ENCODE data around the gene LSM2.
"Not testable (repeated sequence)": the region's sequence is repeated elsewhere in the genome, so short reads cannot be mapped to it uniquely, and the experiment has no call there.

LSM2 gene

DNA sequence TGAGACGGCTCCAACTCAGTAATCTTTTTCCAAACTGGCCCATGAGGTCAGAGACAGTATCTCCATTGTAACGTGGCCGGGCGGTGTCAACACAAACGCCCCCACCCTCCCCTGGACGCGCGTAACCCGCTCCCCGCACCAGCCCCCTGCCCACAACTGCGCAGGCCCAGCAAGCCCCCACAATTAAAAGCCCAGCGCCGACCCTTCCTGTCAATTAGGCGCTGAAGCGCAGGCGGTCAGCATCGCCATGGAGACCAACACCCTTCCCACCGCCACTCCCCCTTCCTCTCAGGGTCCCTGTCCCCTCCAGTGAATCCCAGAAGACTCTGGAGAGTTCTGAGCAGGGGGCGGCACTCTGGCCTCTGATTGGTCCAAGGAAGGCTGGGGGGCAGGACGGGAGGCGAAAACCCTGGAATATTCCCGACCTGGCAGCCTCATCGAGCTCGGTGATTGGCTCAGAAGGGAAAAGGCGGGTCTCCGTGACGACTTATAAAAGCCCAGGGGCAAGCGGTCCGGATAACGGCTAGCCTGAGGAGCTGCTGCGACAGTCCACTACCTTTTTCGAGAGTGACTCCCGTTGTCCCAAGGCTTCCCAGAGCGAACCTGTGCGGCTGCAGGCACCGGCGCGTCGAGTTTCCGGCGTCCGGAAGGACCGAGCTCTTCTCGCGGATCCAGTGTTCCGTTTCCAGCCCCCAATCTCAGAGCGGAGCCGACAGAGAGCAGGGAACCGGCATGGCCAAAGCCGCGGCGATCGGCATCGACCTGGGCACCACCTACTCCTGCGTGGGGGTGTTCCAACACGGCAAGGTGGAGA, 8.5 kb upstream of the LSM2 start, which contains the start of the genes HSPA1A and HSPA1L:
Gene HSPA1A (plus strand): TSS at position 519 of the 814 bp plus-strand sequence. CDS start 214 bp downstream, at position 733.
Gene HSPA1L (minus strand): TSS at position 259 of the 814 bp plus-strand sequence. CDS start 3,311 bp downstream, outside the sequence.
- DNase-seq (ENCODE audit: extremely low read depth, low read depth), result peak; percentile 89
- TF ChIP-seq, protein P1, sequence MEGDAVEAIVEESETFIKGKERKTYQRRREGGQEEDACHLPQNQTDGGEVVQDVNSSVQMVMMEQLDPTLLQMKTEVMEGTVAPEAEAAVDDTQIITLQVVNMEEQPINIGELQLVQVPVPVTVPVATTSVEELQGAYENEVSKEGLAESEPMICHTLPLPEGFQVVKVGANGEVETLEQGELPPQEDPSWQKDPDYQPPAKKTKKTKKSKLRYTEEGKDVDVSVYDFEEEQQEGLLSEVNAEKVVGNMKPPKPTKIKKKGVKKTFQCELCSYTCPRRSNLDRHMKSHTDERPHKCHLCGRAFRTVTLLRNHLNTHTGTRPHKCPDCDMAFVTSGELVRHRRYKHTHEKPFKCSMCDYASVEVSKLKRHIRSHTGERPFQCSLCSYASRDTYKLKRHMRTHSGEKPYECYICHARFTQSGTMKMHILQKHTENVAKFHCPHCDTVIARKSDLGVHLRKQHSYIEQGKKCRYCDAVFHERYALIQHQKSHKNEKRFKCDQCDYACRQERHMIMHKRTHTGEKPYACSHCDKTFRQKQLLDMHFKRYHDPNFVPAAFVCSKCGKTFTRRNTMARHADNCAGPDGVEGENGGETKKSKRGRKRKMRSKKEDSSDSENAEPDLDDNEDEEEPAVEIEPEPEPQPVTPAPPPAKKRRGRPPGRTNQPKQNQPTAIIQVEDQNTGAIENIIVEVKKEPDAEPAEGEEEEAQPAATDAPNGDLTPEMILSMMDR (IDR thresholded peaks at IDR 0.05; ENCODE audit: low read depth, low read length, missing control alignments), result no peak
- H3K4me3 ChIP-seq (replicated peaks; ENCODE audit: low read depth, low read length), result peak within 1 kb of the TSS; percentile 51

DNA sequence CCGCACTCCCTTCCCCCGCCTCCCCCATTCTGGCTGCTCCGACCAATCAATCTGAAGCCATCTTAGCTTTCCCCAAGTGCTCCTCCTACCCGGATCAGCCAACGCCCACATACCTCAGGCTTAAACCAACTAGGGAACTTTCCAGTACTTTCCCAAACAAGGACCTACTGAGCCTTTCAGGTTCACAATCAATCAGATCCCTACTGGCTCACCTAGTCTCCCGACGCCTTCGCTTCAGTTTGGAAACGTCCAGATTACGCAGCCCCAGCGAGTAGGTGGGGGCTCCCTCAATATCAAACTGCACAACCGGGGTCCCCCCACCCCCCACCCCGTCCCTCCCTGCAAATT, 7.9 kb upstream of the LSM2 start:
- TF ChIP-seq, protein P1 (IDR thresholded peaks at IDR 0.05; ENCODE audit: low read depth, low read length, missing control alignments), result no peak
- peak overlapping the region; percentile 51 for H3K4me3 ChIP-seq (replicated peaks; ENCODE audit: low read depth, low read length)
- peak; percentile 98 for DNase-seq (ENCODE audit: extremely low read depth, low read depth)

DNA sequence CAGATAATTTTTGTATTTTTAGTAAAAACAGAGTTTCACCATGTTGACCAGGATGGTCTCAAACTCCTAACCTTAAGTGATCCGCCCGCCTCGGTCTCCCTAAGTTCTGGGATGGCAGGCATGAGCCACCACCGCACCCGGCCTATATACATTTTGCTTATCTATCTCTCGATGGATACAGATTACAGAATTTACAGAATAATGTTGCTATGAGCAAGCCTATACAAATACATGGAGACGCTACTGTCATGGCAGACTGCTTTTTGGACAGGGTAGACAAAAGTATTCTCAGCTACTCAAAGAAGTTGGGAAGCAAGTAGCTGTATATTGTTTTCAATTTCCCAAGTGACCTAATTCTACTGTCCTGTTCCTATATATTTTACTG, 6.7 kb upstream of the LSM2 start:
- no peak overlapping the region for H3K4me3 ChIP-seq (replicated peaks; ENCODE audit: low read depth, low read length)
- TF ChIP-seq, protein P1 (IDR thresholded peaks at IDR 0.05; ENCODE audit: low read depth, low read length, missing control alignments), result no peak
- no peak for DNase-seq (ENCODE audit: extremely low read depth, low read depth)

DNA sequence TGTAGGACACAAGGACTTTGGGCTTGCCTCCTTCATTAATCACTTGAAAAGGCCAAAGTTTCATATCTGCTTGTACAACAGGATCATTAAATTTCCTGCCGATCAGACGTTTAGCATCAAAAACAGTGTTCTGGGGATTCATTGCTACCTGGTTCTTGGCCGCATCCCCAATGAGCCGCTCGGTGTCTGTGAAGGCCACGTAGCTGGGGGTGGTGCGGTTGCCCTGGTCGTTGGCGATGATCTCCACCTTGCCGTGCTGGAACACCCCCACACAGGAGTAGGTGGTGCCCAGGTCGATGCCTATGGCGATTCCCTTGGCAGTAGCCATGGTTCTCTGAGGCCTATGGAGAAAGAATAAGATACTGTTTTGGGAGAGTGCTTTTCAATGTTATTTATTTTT, 4.9 kb upstream of the LSM2 start:
- no peak overlapping the region for H3K4me3 ChIP-seq (replicated peaks; ENCODE audit: low read depth, low read length)
- TF ChIP-seq, protein P1 (IDR thresholded peaks at IDR 0.05; ENCODE audit: low read depth, low read length, missing control alignments), result no peak
- DNase-seq (ENCODE audit: extremely low read depth, low read depth), result no peak

DNA sequence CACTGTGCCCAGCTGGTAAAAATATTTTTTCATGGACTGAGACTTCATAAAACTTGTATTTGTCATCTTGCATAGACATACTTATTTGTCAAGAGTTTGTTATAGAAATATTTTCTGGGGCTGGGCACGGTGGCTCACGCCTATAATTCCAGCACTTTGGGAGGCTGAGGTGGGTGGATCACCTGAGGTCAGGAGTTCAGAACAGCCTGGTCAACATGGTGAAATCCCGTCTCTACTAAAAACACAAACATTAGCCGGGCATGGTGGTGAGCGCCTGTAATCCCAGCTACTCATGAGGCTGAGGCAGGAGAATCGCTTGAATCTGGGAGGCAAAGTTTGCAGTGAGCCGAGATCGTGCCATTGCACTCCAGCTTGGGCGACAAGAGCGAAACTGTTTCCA, 1.8 kb upstream of the LSM2 start:
- not testable (repeated sequence) for DNase-seq (ENCODE audit: extremely low read depth, low read depth); H3K4me3 ChIP-seq (replicated peaks; ENCODE audit: low read depth, low read length)

DNA sequence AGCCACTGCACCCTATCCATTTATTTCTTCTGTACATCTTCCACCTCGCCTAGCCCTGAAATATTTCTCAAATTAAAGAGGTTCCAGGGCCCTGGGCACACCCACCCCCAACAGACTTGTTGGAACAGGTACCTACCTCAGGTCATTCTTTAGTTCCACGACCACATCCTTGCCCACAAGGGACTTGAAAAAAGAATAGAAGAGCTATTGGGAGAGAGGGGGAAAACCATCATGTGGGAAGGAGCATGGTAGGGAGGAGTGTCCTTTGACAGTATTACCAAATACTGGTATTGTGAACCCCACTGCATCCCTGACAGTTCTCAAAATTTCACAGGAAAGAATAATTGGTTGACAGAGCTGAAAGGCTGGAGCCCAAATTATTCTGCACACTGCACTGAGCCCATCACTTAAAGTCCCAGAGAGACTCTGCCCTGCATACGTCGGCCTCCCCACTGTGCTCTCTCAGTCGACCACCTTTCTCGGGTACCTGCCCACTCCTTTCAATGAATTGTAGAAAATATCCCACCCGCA, 762 bp downstream of the LSM2 start:
- TF ChIP-seq, protein P1 (IDR thresholded peaks at IDR 0.05; ENCODE audit: low read depth, low read length, missing control alignments), result no peak
- no peak for DNase-seq (ENCODE audit: extremely low read depth, low read depth)
- peak overlapping the region; percentile 94 for H3K4me3 ChIP-seq (replicated peaks; ENCODE audit: low read depth, low read length)

DNA sequence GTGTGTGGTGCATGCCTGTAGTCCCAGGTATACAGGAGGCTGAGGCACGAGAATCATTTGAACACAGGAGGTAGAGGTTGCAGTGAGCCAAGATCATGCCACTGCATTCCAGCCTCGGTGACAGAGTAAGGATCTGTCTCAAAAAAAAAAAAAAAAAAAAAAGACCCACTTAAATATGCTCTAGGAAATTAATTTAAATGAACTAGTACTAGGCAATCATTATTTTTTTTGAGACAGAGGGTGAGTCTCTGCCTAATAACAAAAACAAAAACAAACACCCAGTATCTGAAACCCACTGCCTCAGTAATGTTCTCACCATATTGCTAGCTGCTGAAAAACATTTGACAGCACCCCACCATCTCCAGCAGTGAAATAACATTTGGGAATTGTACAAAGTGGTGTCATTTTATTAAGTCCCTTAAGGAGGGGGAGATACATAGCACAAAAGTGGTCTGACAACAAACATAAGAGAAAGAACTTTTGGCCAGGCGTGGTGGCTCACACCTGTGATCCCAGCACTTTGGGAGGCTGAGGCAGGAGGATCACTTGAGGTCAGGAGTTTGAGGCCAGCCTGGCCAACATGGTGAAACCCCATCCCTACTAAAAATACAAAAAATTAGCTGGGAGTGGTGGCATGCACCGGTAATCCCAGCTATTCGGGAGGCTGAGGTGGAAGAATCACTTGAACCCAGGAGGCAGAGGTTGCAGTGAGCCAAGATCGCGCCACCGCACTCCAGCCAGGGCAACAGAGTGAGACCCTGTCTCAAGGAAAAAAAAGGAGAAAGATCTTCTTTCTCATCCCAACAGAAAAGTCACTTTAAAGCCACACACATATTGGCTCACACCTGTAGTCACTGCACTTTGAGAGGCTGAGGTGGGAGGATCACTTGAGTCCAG, 5.5 kb downstream of the LSM2 start:
- DNase-seq (ENCODE audit: extremely low read depth, low read depth); H3K4me3 ChIP-seq (replicated peaks; ENCODE audit: low read depth, low read length): not testable (repeated sequence)

All from HFF-Myc (cell line).